NCI-H748 (cell line): Measurements from ENCODE around the gene THBS4.

Source experiments
- DNase-seq: peaks from one replicate; lab custom pipeline; 2025; ENCODE audit not compliant: unreplicated experiment; lab: John Stamatoyannopoulos, UW

The THBS4 gene

DNA sequence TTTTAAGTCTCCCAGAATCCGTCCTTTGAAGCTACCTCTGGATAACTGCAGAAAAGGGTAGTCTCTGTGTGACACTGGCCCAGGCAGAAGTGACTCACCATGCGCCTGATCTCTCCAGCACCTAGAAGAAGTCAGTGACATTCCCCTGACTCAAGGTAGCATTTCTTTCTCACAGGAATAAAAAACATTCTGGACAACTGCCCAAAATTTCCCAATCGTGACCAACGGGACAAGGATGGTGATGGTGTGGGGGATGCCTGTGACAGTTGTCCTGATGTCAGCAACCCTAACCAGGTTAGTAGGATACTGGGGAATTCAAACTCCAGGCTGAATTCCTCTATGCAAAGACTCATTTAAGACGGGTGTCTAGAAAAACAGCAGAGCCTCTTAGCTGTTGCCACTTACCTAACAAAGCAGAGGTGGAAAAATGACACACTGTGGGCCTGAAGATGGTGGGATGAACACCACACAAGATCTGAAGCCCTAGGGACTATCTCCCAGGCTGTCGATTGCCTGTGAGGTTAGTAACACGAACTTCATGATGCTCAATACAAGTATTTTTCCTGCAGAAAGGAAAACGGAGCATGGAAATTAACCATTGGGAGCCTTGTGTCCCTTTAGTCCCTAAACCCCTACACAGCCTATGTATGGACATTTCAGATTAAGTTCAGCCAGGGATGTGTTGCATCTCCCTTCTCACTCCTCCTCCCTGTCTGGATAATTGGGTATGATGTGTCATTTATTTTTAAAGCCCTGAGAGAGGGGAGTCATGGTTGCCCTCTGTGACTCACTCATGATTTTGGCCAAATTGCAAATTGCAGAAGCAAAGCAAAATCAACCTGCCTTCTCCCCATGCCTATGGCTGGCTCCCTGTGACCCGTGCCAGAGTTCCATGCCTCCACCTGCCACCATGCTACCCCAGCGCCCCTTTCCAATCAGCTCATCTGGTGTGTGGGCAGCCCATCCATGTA is 37.2 kb downstream of the THBS4 start:
- no peak for DNase-seq

GRCh38 chr5:80076131-80077050 is 41.2 kb downstream of the THBS4 start:
- no peak for DNase-seq

GRCh38 chr5:80077051-80077714 is 42.0 kb downstream of the THBS4 start:
- no peak for DNase-seq

- DNase-seq: no peak
Measured at GRCh38 chr5:80078921-80079320, 43.8 kb downstream of the THBS4 start.

DNA sequence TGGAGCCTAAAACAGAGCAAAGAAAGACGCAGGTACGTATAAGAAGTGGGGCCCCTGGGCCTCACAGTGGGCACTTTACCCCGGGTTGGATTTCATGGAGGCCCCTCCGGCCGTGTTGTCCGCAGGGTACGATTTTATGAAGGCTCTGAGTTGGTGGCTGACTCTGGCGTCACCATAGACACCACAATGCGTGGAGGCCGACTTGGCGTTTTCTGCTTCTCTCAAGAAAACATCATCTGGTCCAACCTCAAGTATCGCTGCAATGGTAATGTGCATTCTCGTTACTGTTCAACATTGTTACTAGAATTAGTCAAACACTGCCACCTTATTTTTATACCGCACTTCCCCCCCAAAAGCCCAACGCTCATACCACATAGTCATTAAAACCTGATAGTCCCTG is 47.1 kb downstream of the THBS4 start:
- DNase-seq: no peak

GRCh38 chr5:80082731-80083100 is 47.6 kb downstream of the THBS4 start:
- peak; percentile 78 for DNase-seq

DNA sequence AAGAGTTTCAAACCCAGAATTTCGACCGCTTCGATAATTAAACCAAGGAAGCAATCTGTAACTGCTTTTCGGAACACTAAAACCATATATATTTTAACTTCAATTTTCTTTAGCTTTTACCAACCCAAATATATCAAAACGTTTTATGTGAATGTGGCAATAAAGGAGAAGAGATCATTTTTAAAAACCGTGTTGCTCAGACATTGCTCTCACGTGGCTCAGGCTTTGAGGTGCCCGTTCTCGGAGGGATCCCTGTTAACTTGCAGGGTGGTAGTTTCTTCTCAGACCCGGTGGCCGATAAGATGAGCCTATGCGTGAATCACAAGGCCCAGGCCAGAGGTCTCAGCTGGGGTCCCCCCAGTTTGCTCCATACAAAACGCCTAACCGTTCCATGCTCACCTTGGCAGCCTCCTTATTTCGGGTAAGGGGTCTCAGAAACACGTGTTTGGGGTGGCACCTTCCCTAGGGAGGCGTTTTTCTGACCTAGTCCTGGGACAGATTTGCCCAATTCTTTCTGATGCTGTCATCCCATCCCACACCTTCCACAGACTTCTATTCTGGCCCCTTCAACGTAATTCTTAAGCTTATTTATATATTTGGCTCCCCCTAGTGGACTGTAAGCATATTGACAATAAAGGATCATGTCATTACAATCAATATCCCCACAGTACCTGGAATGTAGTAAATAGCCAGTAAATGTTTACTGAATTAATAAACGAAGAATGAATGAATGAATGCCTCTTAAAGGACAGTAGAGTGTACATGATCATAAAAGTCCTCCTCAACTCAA is 48.1 kb downstream of the THBS4 start:
- DNase-seq: peak; percentile 75

GRCh38 chr5:80090884-80091166 is 55.7 kb downstream of the THBS4 start:
- no peak for DNase-seq

DNA sequence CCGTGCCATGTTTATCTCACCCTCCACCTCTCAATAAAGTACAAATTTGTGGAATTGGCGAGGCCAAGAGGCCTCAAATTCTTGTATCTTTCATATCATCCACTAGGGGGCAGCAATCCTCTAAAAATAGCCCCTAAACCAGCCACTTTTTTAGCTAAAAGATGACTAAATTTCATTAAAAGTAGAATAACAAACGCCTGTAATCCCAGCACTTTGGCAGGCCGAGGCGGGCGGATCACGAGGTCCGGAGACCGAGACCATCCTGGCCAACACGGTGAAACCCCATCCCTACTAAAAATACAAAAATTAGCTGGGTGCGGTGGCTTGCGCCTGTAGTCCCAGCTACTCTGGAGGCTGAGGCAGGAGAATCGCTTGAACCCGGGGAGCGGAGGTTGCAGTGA is 56.6 kb downstream of the THBS4 start:
- peak; percentile 63 for DNase-seq

DNA sequence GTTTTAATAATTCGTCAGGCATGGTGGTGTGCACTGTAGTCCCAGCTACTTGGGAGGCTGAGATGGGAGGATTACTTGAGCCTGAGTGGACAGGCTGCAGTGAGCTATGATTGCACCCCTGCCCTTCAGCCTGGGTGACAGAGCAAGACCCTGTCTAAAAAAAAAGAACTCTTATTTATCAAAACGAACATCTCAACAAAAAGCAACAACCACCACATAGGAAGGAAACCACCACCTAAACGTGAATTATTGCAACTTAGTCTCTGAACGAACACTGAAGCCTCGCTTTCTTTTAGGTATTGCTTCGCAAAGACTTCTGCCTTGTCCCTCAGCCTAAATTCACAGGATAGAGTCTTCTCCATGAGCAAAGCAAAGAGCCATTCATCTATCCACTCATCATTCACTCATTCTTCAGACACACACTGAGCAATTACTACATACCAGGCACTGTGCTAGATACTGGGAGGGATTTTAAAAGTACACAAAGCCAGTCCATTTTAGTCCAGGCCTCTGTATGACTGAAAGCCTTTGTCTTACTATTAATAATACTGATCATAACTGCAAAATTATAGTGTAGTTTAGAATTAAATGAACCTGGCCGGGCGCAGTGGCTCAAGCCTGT is 57.4 kb downstream of the THBS4 start:
- DNase-seq: no peak

- DNase-seq: peak; percentile 11
Measured at GRCh38 chr5:80093796-80094195, 58.6 kb downstream of the THBS4 start.

DNA sequence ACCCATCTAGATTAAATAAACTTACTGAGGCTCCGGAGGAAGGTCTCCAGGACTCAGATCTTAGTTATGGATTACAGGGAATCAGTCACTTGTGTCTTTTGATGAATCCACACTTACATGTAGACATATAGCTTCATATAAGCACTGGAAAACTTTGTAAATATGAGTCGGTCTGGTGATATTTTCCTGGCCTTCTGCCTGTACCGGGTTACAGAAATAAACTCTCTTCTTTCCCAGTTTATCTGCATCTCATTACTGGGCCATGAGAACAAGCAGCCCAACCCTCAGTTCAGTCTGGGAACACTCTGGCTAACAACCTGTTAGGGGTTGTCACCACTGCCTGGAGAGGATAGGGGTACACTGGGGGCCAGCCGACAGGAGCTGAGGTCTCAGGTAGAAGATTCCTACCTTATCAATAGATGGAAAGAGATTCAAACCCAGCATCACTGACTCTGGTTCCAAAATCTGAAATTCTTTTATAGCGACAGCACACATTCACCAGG is 59.1 kb downstream of the THBS4 start:
- no peak for DNase-seq

DNA sequence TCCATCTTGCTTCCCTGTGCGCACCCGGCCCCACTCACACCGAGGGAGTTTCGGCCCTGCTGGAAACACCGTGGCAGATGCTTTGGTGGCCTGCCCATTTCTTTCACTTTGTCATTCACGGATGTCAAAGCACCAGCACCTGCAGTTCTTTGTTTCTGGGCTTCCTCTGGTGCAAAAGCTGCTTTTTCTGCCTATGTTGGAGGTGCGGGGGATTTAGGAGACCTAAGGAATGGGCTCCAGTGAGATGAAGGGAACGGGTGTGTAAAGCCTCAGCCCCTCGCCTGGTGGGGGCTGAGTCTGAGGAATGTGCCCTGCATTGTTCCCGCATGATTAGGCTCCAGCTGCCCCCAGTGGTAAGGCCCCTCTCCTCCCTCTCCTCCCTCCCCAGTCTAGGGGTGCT is 62.3 kb downstream of the THBS4 start:
- no peak for DNase-seq

GRCh38 chr5:80101993-80102392 is 66.8 kb downstream of the THBS4 start:
- DNase-seq: no peak

DNA sequence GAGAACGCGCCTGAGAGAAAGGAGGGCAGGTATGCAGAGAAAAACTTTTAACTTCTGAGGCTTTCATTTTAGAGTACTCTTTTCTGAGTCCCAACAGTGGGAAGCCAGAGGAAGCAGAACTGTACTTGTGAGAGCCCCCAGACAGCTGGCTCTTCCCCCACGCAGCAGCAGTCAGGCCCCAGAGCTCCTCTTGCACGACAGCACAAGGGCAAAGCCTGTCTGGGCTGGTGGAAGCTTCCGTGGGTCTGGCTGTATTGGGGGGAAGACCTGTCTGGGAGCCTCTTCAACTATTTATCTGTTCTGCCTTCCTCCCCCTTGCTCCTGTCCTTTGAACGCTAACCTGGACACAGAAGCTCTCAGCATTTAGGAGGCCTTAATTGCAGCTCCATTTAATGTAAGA is 68.2 kb downstream of the THBS4 start:
- DNase-seq: no peak

GRCh38 chr5:80105698-80106439 is 70.7 kb downstream of the THBS4 start:
- no peak for DNase-seq

DNA sequence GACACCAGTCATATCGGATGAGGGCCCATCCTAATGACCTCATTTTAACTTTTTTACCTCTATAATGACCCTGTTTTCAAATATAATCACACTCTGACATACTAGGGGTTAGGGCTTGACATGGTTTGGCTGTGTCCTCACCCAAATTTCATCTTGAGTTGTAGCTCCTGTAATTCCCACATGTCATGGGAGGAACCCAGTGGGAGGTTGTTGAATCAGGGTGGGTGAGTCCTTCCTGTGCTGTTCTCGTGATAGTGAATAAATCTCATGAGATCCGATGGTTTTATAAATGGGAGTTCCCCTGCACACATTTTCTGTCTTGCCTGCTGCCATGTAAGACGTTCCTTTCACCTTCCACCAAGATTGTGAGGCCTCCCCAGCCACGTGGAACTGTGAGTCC is 71.8 kb downstream of the THBS4 start:
- no peak for DNase-seq

GRCh38 chr5:80109646-80110478 is 74.7 kb downstream of the THBS4 start:
- no peak for DNase-seq
